Endodermal cell (in vitro differentiated cells): ENCODE measurements around the gene PLXNB3. TPM values are rescaled to one million over a fixed set of nuclear protein-coding genes. Genes with fewer than 3 reads are reported as not detected.

Experiments used
- DNase-seq: peaks from one replicate; pipeline ENCODE4 v3.0.0-alpha.2; 2017
- H3K27ac ChIP-seq: 2 replicates; pipeline ENCODE4 v1.5.1; 2013; ENCODE audit warnings: mild to moderate bottlenecking, low read depth, low read length, moderate library complexity
- H3K27me3 ChIP-seq: 2 replicates; pipeline ENCODE4 v1.6.1; 2013; ENCODE audit warnings: mild to moderate bottlenecking, low read length, moderate library complexity; ENCODE audit not compliant: insufficient read depth, control insufficient read depth, poor library complexity, severe bottlenecking
- H3K36me3 ChIP-seq: 2 replicates; pipeline ENCODE4 v1.7.0; 2013; ENCODE audit warnings: mild to moderate bottlenecking, low read length, moderate library complexity; ENCODE audit not compliant: control insufficient read depth, insufficient read depth
- H3K4me1 ChIP-seq: one replicate; pipeline ENCODE4 v1.7.0; 2013; ENCODE audit warnings: low read length; ENCODE audit not compliant: control insufficient read depth, insufficient read depth
- H3K4me3 ChIP-seq: 2 replicates; pipeline ENCODE4 v1.5.1; 2013; ENCODE audit warnings: mild to moderate bottlenecking, low read length, moderate library complexity
- H3K9ac ChIP-seq: 2 replicates; pipeline ENCODE4 v1.6.1; 2013; ENCODE audit warnings: mild to moderate bottlenecking, low read length, moderate library complexity; ENCODE audit not compliant: poor library complexity, severe bottlenecking; ENCODE audit errors: extremely low read depth
- H3K9me3 ChIP-seq: 2 replicates; pipeline ENCODE4 v1.6.1; 2013; ENCODE audit warnings: mild to moderate bottlenecking, low read length, moderate library complexity; ENCODE audit not compliant: control insufficient read depth
- H3K27ac Mint-ChIP-seq: 2 replicates; pipeline ENCODE4 v1.8.0; 2020; ENCODE audit warnings: mixed read lengths
- H3K27me3 Mint-ChIP-seq: 2 replicates; pipeline ENCODE4 v1.8.0; 2021; ENCODE audit warnings: mild to moderate bottlenecking, mixed read lengths; ENCODE audit not compliant: insufficient read depth
- H3K36me3 Mint-ChIP-seq: 2 replicates; pipeline ENCODE4 v1.8.0; 2020; ENCODE audit warnings: low read depth, mixed read lengths
- H3K4me1 Mint-ChIP-seq: 2 replicates; pipeline ENCODE4 v1.8.0; 2020; ENCODE audit warnings: mixed read lengths
- H3K4me3 Mint-ChIP-seq: 2 replicates; pipeline ENCODE4 v1.8.0; 2020; ENCODE audit warnings: mild to moderate bottlenecking, moderate library complexity, mixed read lengths
- H3K9me3 Mint-ChIP-seq: 2 replicates; pipeline ENCODE4 v1.8.0; 2020; ENCODE audit warnings: mild to moderate bottlenecking, mixed read lengths
- CTCF ChIP-seq: fragments of 200-600 bp; sonication (generic); conservative IDR thresholded peaks from 2 replicates; pipeline ENCODE4 v1.5.0; 2021; ENCODE audit warnings: antibody characterized with exemption, mild to moderate bottlenecking
- WGBS, 2 experiments: methylation state at CpG; one replicate each; pipeline versions ENCODE4 v1.1.5 to v1.1.7; 2013; ENCODE audit warnings: missing lambda C conversion rate in 2 of 2, mixed read lengths in 1 of 2; ENCODE audit not compliant: insufficient coverage in 1 of 2, insufficient read length in 1 of 2; 5-methylcytosine and 5-hydroxymethylcytosine counted together
- total RNA-seq, 2 donors: library from RNA; stranded (reverse); fragmentation: NEBNext Ultra II Directional in 1 of 2; extraction: Animal tissue kit (Norgen Biotek cat#: 25700) in 1 of 2; gene quantifications; 2 replicates in 1 of 2; 3 replicates in 1 of 2; pipeline ENCODE4 v1.2.1, GENCODE V29; 2021

The PLXNB3 gene
- total RNA-seq, 2 donors from 2014 or later: 1.1 TPM

DNA sequence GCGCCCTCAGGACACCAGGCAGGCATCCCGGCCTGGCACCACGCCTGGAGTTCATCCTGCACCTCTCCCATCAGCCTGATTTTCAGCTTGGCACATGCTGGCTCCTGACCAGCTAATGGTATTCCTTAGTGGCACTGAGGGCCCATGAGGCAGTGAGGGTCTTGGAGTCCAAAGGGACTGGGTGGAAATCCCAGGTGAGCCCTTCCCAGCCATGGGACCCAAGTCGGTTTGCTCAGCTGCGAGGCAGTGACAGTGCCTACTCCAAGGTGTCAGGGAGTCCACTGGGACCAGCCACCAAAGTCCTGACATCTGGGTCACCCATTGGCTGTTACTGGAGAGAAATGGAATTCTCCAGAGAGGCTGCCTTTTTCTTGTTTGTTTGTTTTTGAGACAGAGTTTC is 35.3 kb downstream of the PLXNB3 start:
- no peak overlapping the region for H3K27ac Mint-ChIP-seq
- H3K27ac ChIP-seq: no peak overlapping the region
- no peaks in the 10 kb centered on the region for H3K27me3 Mint-ChIP-seq
- H3K36me3 ChIP-seq: peaks cover 4% of the 10 kb centered on the region
- peaks cover 24% of the 10 kb centered on the region for H3K36me3 Mint-ChIP-seq
- H3K9me3 ChIP-seq: no peaks in the 10 kb centered on the region
- no peaks in the 10 kb centered on the region for H3K4me1 ChIP-seq
- H3K4me3 Mint-ChIP-seq: no peak overlapping the region
- H3K9me3 Mint-ChIP-seq: peaks cover 62% of the 10 kb centered on the region
- H3K9ac ChIP-seq: no peak overlapping the region
- TF ChIP-seq CTCF: no peak
- peaks cover 6% of the 10 kb centered on the region for H3K4me1 Mint-ChIP-seq
- DNase-seq: no peak
- no peak overlapping the region for H3K4me3 ChIP-seq
- 94 to 99% methylated on average over 2 to 5 of the region's 5 CpGs for WGBS, 2 experiments
- no peaks in the 10 kb centered on the region for H3K27me3 ChIP-seq

- no peak overlapping the region for H3K9ac ChIP-seq
- TF ChIP-seq CTCF: no peak
- no peak for DNase-seq
- peaks cover 62% of the 10 kb centered on the region for H3K9me3 Mint-ChIP-seq
- H3K4me3 Mint-ChIP-seq: no peak overlapping the region
- no peak overlapping the region for H3K4me3 ChIP-seq
- H3K4me1 Mint-ChIP-seq: peaks cover 6% of the 10 kb centered on the region
- no peaks in the 10 kb centered on the region for H3K9me3 ChIP-seq
- no peak overlapping the region for H3K27ac Mint-ChIP-seq
- no peak overlapping the region for H3K27ac ChIP-seq
- no peaks in the 10 kb centered on the region for H3K27me3 ChIP-seq
- H3K36me3 ChIP-seq: peaks cover 4% of the 10 kb centered on the region
- no peaks in the 10 kb centered on the region for H3K27me3 Mint-ChIP-seq
- no peaks in the 10 kb centered on the region for H3K4me1 ChIP-seq
- peaks cover 28% of the 10 kb centered on the region for H3K36me3 Mint-ChIP-seq
- WGBS, 2 experiments: 90 to 93% methylated on average over 2 to 16 of the region's 16 CpGs
These were observed 36.2 kb downstream of the PLXNB3 start for GRCh38 chrX:153800177-153800722.

DNA sequence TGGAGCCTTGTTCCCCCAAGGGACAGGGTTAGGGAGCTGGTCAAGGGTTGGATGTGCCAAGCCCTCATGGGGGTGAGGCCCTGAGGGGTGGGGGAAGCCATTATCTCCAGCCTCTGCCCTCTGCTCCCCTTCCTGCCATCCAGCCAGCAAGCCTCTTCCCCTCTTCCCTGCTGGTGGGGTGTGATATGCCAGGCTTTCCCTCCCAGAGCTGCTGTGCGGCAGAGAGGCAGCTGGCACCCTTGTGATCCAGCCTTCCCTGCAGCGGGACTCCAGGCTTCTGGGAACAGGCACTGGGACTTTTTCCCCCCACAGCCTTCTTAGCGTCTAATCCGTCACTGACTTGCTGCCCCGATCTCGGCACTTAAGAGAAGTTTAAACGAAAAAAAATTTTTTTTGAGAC is 36.7 kb downstream of the PLXNB3 start:
- WGBS, 2 experiments: 90 to 93% methylated on average over 2 to 7 of the region's 7 CpGs
- no peak overlapping the region for H3K9ac ChIP-seq
- H3K9me3 ChIP-seq: no peaks in the 10 kb centered on the region
- H3K27me3 ChIP-seq: no peaks in the 10 kb centered on the region
- H3K4me1 Mint-ChIP-seq: peaks cover 6% of the 10 kb centered on the region
- H3K9me3 Mint-ChIP-seq: peaks cover 66% of the 10 kb centered on the region
- no peak overlapping the region for H3K4me3 Mint-ChIP-seq
- no peak for TF ChIP-seq CTCF
- no peak overlapping the region for H3K4me3 ChIP-seq
- peaks cover 4% of the 10 kb centered on the region for H3K36me3 ChIP-seq
- H3K27ac Mint-ChIP-seq: no peak overlapping the region
- H3K27me3 Mint-ChIP-seq: no peaks in the 10 kb centered on the region
- no peak overlapping the region for H3K27ac ChIP-seq
- no peaks in the 10 kb centered on the region for H3K4me1 ChIP-seq
- H3K36me3 Mint-ChIP-seq: peaks cover 27% of the 10 kb centered on the region
- DNase-seq: no peak
